H1 (cell line): Measurements from ENCODE around the gene TBC1D12. TPM values are rescaled to one million over a fixed set of nuclear protein-coding genes. Genes with fewer than 3 reads are reported as not detected.

Experiments used
- BRCA1 ChIP-seq: IDR thresholded peaks from 2 replicates; pipeline ENCODE4 v1.6.1; 2012; ENCODE audit warnings: low read depth, low read length, improper control_type of control experiment
- HDAC2 ChIP-seq, 2 experiments: fragments of 300-600 bp in 1 of 2; sonication (generic) in 1 of 2; IDR thresholded peaks; 2 replicates each; pipeline ENCODE4 v1.6.1; 2011 to 2012; ENCODE audit warnings: low read depth in 2 of 2, low read length in 2 of 2, mild to moderate bottlenecking in 2 of 2, moderate library complexity in 2 of 2, borderline replicate concordance in 1 of 2, inconsistent platforms in 1 of 2
- KDM1A ChIP-seq: fragments of 200-600, 300-600 bp; sonication (generic); IDR thresholded peaks from 2 replicates; pipeline ENCODE4 v1.7.1; 2016; ENCODE audit warnings: mild to moderate bottlenecking, low read length, borderline replicate concordance
- KDM5A ChIP-seq: fragments of 200-600 bp; IDR thresholded peaks from 2 replicates; pipeline ENCODE4 v1.7.1; 2012; ENCODE audit warnings: mild to moderate bottlenecking, low read length, inconsistent platforms, mixed read lengths
- POLR2AphosphoS5 ChIP-seq: IDR thresholded peaks from 2 replicates; pipeline ENCODE4 v1.6.1; 2011; ENCODE audit warnings: low read depth, low read length
- SIRT6 ChIP-seq: IDR thresholded peaks from one replicate; pipeline ENCODE4 v1.7.1; 2012; ENCODE audit warnings: low read length, inconsistent platforms
- SP2 ChIP-seq: IDR thresholded peaks from 2 replicates; pipeline ENCODE4 v1.6.1; 2012; ENCODE audit warnings: mild to moderate bottlenecking, low read length, inconsistent platforms
- TAF1 ChIP-seq: IDR thresholded peaks from 2 replicates; pipeline ENCODE4 v1.6.1; 2011; ENCODE audit warnings: mild to moderate bottlenecking, low read depth, low read length
- TBP ChIP-seq: IDR thresholded peaks from 2 replicates; pipeline ENCODE4 v1.6.1; 2011; ENCODE audit warnings: low read depth, low read length, improper control_type of control experiment
- polyA plus RNA-seq, 7 experiments: library from polyadenylated mRNA; depleted of rRNA in 3 of 7; stranded (reverse) in 5 of 7; unstranded in 2 of 7; fragments of >200 nt in 5 of 7; fragments of 200-250 nt in 2 of 7; gene quantifications; 1 replicate in 5 of 7; 2 replicates in 1 of 7; 4 replicates in 1 of 7; pipeline versions ENCODE4 v1.2.1 to v1.2.3, GENCODE V29; 2011 to 2013; ENCODE audit warnings: missing spikeins in 2 of 7, mixed read lengths in 2 of 7
- total RNA-seq: library from RNA; stranded (reverse); fragmentation: NEBNext Ultra II Directional; extraction: Animal tissue kit (Norgen Biotek cat#: 25700); gene quantifications from 2 replicates; pipeline ENCODE4 v1.2.1, GENCODE V29; 2021
- TF ChIP-seq, protein P1 (sequence below): fragments of 300-600 bp; sonication (generic); IDR thresholded peaks from 2 replicates; pipeline ENCODE4 v1.7.1; 2012; ENCODE audit warnings: low read length, moderate library complexity, mild to moderate bottlenecking, inconsistent platforms; ENCODE audit not compliant: insufficient replicate concordance
- TF ChIP-seq, protein P2 (sequence below): IDR thresholded peaks from 2 replicates; pipeline ENCODE4 v1.6.1; 2011; ENCODE audit warnings: low read length, improper control_type of control experiment

The TBC1D12 gene
- total and polyA plus RNA-seq, 2 of the 8 experiments (the other 6 are each of a cell fraction or from before 2014, with no cell fraction given) = 1.1 to 3.2 TPM

DNA sequence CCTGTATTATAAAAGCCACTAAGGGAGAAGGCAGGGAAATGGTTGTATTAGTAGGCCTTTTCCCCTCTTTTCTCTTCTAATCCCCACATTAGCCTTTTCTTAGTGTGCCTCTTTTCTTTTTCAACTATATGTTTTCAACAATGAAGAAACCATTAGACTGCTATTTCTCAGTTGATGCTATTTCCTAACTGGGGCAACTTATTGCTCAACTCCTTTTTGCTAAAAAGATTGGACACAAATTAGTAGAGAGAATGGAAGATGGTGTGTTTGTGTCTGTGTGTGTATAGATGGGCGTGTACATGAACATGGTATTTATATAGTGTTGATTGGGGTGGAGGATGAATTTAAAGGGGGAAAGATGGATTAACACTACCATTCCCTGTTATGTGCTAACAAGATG is 28.4 kb downstream of the TBC1D12 start (continued):
- TF ChIP-seq, protein P1, sequence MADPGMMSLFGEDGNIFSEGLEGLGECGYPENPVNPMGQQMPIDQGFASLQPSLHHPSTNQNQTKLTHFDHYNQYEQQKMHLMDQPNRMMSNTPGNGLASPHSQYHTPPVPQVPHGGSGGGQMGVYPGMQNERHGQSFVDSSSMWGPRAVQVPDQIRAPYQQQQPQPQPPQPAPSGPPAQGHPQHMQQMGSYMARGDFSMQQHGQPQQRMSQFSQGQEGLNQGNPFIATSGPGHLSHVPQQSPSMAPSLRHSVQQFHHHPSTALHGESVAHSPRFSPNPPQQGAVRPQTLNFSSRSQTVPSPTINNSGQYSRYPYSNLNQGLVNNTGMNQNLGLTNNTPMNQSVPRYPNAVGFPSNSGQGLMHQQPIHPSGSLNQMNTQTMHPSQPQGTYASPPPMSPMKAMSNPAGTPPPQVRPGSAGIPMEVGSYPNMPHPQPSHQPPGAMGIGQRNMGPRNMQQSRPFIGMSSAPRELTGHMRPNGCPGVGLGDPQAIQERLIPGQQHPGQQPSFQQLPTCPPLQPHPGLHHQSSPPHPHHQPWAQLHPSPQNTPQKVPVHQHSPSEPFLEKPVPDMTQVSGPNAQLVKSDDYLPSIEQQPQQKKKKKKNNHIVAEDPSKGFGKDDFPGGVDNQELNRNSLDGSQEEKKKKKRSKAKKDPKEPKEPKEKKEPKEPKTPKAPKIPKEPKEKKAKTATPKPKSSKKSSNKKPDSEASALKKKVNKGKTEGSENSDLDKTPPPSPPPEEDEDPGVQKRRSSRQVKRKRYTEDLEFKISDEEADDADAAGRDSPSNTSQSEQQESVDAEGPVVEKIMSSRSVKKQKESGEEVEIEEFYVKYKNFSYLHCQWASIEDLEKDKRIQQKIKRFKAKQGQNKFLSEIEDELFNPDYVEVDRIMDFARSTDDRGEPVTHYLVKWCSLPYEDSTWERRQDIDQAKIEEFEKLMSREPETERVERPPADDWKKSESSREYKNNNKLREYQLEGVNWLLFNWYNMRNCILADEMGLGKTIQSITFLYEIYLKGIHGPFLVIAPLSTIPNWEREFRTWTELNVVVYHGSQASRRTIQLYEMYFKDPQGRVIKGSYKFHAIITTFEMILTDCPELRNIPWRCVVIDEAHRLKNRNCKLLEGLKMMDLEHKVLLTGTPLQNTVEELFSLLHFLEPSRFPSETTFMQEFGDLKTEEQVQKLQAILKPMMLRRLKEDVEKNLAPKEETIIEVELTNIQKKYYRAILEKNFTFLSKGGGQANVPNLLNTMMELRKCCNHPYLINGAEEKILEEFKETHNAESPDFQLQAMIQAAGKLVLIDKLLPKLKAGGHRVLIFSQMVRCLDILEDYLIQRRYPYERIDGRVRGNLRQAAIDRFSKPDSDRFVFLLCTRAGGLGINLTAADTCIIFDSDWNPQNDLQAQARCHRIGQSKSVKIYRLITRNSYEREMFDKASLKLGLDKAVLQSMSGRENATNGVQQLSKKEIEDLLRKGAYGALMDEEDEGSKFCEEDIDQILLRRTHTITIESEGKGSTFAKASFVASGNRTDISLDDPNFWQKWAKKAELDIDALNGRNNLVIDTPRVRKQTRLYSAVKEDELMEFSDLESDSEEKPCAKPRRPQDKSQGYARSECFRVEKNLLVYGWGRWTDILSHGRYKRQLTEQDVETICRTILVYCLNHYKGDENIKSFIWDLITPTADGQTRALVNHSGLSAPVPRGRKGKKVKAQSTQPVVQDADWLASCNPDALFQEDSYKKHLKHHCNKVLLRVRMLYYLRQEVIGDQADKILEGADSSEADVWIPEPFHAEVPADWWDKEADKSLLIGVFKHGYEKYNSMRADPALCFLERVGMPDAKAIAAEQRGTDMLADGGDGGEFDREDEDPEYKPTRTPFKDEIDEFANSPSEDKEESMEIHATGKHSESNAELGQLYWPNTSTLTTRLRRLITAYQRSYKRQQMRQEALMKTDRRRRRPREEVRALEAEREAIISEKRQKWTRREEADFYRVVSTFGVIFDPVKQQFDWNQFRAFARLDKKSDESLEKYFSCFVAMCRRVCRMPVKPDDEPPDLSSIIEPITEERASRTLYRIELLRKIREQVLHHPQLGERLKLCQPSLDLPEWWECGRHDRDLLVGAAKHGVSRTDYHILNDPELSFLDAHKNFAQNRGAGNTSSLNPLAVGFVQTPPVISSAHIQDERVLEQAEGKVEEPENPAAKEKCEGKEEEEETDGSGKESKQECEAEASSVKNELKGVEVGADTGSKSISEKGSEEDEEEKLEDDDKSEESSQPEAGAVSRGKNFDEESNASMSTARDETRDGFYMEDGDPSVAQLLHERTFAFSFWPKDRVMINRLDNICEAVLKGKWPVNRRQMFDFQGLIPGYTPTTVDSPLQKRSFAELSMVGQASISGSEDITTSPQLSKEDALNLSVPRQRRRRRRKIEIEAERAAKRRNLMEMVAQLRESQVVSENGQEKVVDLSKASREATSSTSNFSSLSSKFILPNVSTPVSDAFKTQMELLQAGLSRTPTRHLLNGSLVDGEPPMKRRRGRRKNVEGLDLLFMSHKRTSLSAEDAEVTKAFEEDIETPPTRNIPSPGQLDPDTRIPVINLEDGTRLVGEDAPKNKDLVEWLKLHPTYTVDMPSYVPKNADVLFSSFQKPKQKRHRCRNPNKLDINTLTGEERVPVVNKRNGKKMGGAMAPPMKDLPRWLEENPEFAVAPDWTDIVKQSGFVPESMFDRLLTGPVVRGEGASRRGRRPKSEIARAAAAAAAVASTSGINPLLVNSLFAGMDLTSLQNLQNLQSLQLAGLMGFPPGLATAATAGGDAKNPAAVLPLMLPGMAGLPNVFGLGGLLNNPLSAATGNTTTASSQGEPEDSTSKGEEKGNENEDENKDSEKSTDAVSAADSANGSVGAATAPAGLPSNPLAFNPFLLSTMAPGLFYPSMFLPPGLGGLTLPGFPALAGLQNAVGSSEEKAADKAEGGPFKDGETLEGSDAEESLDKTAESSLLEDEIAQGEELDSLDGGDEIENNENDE = no peak
- TF ChIP-seq TAF1 (no peak), KDM5A (no peak), KDM1A (no peak), BRCA1 (no peak), SIRT6 (no peak), SP2 (no peak), POLR2AphosphoS5 (no peak), TBP (no peak), HDAC2 (IDR thresholded peaks at IDR 0.05; ENCODE audit: borderline replicate concordance in 1 of 2, low read depth in 2 of 2, low read length in 2 of 2) (no peak)
- TF ChIP-seq, protein P2, sequence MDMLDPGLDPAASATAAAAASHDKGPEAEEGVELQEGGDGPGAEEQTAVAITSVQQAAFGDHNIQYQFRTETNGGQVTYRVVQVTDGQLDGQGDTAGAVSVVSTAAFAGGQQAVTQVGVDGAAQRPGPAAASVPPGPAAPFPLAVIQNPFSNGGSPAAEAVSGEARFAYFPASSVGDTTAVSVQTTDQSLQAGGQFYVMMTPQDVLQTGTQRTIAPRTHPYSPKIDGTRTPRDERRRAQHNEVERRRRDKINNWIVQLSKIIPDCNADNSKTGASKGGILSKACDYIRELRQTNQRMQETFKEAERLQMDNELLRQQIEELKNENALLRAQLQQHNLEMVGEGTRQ = no peak
